OCI-LY7 (cell line): Measurements from ENCODE around the gene PRIM2.

Experiments
- CTCF ChIP-seq: fragments of 200-600 bp; sonication (generic); conservative IDR thresholded peaks from 2 replicates; pipeline ENCODE4 v1.5.1; 2014; ENCODE audit warnings: mild to moderate bottlenecking, antibody characterized with exemption, low read length, moderate library complexity, mixed read lengths
- EZH2phosphoT487 ChIP-seq: fragments of 200-600 bp; sonication (generic); IDR thresholded peaks from 2 replicates; pipeline ENCODE4 v1.6.1; 2018; ENCODE audit warnings: low read depth, borderline replicate concordance, mild to moderate bottlenecking, mixed run types, antibody characterized with exemption, low read length, moderate library complexity, mixed read lengths

- no peak for TF ChIP-seq CTCF
- no peak for TF ChIP-seq EZH2phosphoT487
Observed at GRCh38 chr6:57275384-57275783, 42.0 kb upstream of the PRIM2 start.
